ENCODE measurements around the gene FEM1B. TPM values are rescaled to one million over a fixed set of nuclear protein-coding genes. Genes with fewer than 3 reads are reported as not detected.

FEM1B gene
- total RNA-seq, 1 experiment from 2014 or later: 22.1 TPM

- H3K9ac ChIP-seq (ENCODE audit: low read length): no peak overlapping the region
- H3K9me2 ChIP-seq (replicated peaks; ENCODE audit: low read length): no peaks in the 10 kb centered on the region
- H3K4me2 ChIP-seq (ENCODE audit: low read length): no peak overlapping the region
- peaks cover 3% of the 10 kb centered on the region; the same call in 1 of the 2 replicates for H3K9me3 ChIP-seq (ENCODE audit: low read length)
- BruUV-seq (replicated peaks): no TSS peak
- no peaks in the 10 kb centered on the region for H3K4me1 ChIP-seq (ENCODE audit: insufficient read depth, low read length)
- no peaks in the 10 kb centered on the region for H3K27me3 ChIP-seq (ENCODE audit: low read length)
- no peaks in the 10 kb centered on the region for H3K79me2 ChIP-seq (ENCODE audit: low read length)
- TF ChIP-seq EZH2phosphoT487 (IDR thresholded peaks at IDR 0.05; ENCODE audit: borderline replicate concordance, low read length) (no peak), EZH2 (IDR thresholded peaks at IDR 0.05; ENCODE audit: low read length, unreplicated experiment) (no peak), CTCF (conservative IDR thresholded peaks at IDR 0.05; ENCODE audit: low read depth, low read length) (no peak)
- ATAC-seq: no peak
- no peak overlapping the region for H2AFZ ChIP-seq (ENCODE audit: low read length)
- H3K4me3 ChIP-seq (ENCODE audit: low read length): no peak overlapping the region
- POLR2A ChIA-PET (ENCODE audit: unreplicated experiment): no interaction called here
- H3K36me3 ChIP-seq (ENCODE audit: low read depth, low read length): no peaks in the 10 kb centered on the region
- CTCF ChIA-PET: no interaction called here
- no peak overlapping the region for H3K27ac ChIP-seq (ENCODE audit: low read length)
- H4K20me1 ChIP-seq (ENCODE audit: low read length): no peaks in the 10 kb centered on the region
- no peaks in the 10 kb centered on the region for H3F3A ChIP-seq (ENCODE audit: low read length, unreplicated experiment)
- intact Hi-C loops (cut with micrococcal nuclease): no loop called here
- DNase-seq: no peak
Observed at GRCh38 chr15:68244235-68244634, 33.3 kb upstream of the FEM1B start.

GRCh38 chr15:68249058-68249713, 28.4 kb upstream of the FEM1B start:
- Histone ChIP-seq H3K4me1 (ENCODE audit: insufficient read depth, low read length) (no peaks in the 10 kb centered on the region), H3K9ac (ENCODE audit: low read length) (no peak overlapping the region), H3F3A (ENCODE audit: low read length, unreplicated experiment) (no peaks in the 10 kb centered on the region), H2AFZ (ENCODE audit: low read length) (no peak overlapping the region), H3K4me3 (ENCODE audit: low read length) (no peak overlapping the region), H3K9me2 (replicated peaks; ENCODE audit: low read length) (no peaks in the 10 kb centered on the region), H3K79me2 (ENCODE audit: low read length) (no peaks in the 10 kb centered on the region), H3K27ac (ENCODE audit: low read length) (no peak overlapping the region), H3K4me2 (ENCODE audit: low read length) (no peak overlapping the region), H4K20me1 (ENCODE audit: low read length) (no peaks in the 10 kb centered on the region), H3K27me3 (ENCODE audit: low read length) (no peaks in the 10 kb centered on the region), H3K36me3 (ENCODE audit: low read depth, low read length) (no peaks in the 10 kb centered on the region), H3K9me3 (ENCODE audit: low read length) (peaks cover 2% of the 10 kb centered on the region; the same call in 1 of the 2 replicates)
- no TSS peak for BruUV-seq (replicated peaks)
- ATAC-seq: no peak
- POLR2A ChIA-PET (ENCODE audit: unreplicated experiment): no interaction called here
- DNase-seq: no peak
- TF ChIP-seq EZH2 (IDR thresholded peaks at IDR 0.05; ENCODE audit: low read length, unreplicated experiment) (no peak), EZH2phosphoT487 (IDR thresholded peaks at IDR 0.05; ENCODE audit: borderline replicate concordance, low read length) (no peak), CTCF (conservative IDR thresholded peaks at IDR 0.05; ENCODE audit: low read depth, low read length) (no peak)
- CTCF ChIA-PET: no interaction called here
- intact Hi-C loops (cut with micrococcal nuclease): no loop called here

GRCh38 chr15:68252925-68253534, 24.5 kb upstream of the FEM1B start:
- intact Hi-C loops (cut with micrococcal nuclease): loop anchor here (1.0 to 5.0 kb wide), 3 partner anchors 26 to 129 kb away; no protein-coding TSS in a partner anchor
- TF ChIP-seq CTCF (conservative IDR thresholded peaks at IDR 0.05; ENCODE audit: low read depth, low read length) (peak; percentile 84), EZH2 (IDR thresholded peaks at IDR 0.05; ENCODE audit: low read length, unreplicated experiment) (no peak), EZH2phosphoT487 (IDR thresholded peaks at IDR 0.05; ENCODE audit: borderline replicate concordance, low read length) (no peak)
- H3K4me1 ChIP-seq (ENCODE audit: insufficient read depth, low read length): peaks cover 9% of the 10 kb centered on the region; the same call in 1 of the 2 replicates
- no peaks in the 10 kb centered on the region for H3K36me3 ChIP-seq (ENCODE audit: low read depth, low read length)
- peak; percentile 87 for DNase-seq
- peak; percentile 65 for ATAC-seq
- H2AFZ ChIP-seq (ENCODE audit: low read length): no peak overlapping the region
- no peaks in the 10 kb centered on the region for H4K20me1 ChIP-seq (ENCODE audit: low read length)
- H3K27ac ChIP-seq (ENCODE audit: low read length): no peak overlapping the region
- H3K4me2 ChIP-seq (ENCODE audit: low read length): peak overlapping the region; percentile 16; the same call in 1 of the 2 replicates
- H3K27me3 ChIP-seq (ENCODE audit: low read length): no peaks in the 10 kb centered on the region
- no peak overlapping the region for H3K9ac ChIP-seq (ENCODE audit: low read length)
- H3K79me2 ChIP-seq (ENCODE audit: low read length): no peaks in the 10 kb centered on the region
- no peaks in the 10 kb centered on the region for H3K9me2 ChIP-seq (replicated peaks; ENCODE audit: low read length)
- H3K9me3 ChIP-seq (ENCODE audit: low read length): no peaks in the 10 kb centered on the region
- H3K4me3 ChIP-seq (ENCODE audit: low read length): no peak overlapping the region
- no TSS peak for BruUV-seq (replicated peaks)
- ChIA-PET CTCF (interaction anchor here (0.5 to 1.7 kb wide), 7 partner anchors 16 to 421 kb away, joined by 3 to 31 read pairs (median 4); partner anchors contain the start of gene FEM1B), POLR2A (ENCODE audit: unreplicated experiment) (interaction anchor here (0.6 kb wide), 1 partner anchor 32 kb away, joined by 4 read pairs; no protein-coding TSS in a partner anchor)
- H3F3A ChIP-seq (ENCODE audit: low read length, unreplicated experiment): no peaks in the 10 kb centered on the region

Measured in PC-3 (cell line).